Measurements from ENCODE around the gene HS6ST3. TPM values are rescaled to one million over a fixed set of nuclear protein-coding genes. Genes with fewer than 3 reads are reported as not detected.

Gene HS6ST3
- total and polyA plus RNA-seq, 8 donors: 0.65 to 3.4 (median 1.8) TPM

DNA sequence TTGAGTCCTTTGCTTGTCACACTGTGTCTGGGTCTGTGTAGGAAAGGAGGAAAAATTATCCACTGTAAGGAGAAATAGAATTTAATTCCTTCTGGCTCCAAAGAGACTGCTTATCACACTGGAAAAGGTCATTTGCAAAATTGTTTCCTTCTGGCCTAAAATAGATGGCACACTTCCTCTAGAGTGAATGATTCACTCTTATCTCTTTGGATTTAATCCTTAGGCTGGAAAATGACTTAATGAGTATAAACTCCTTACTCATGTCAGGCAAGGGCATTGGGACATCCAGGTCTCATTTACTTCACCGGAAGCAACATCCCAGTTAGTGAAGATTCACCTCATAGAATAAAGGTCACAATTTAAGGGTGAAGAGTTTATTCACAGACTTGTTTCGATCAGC is 610.8 kb downstream of the HS6ST3 start:
- Histone ChIP-seq H3K4me1 (no peaks in the 10 kb centered on the region), H3K27me3 (no peaks in the 10 kb centered on the region), H3K9me3 (no peaks in the 10 kb centered on the region), H3K36me3 (no peaks in the 10 kb centered on the region), H3K4me3 (no peak overlapping the region), H3K27ac (no peak overlapping the region)
- ATAC-seq (no peak), FAIRE-seq (no peak), DNase-seq (no peak)
- 76% methylated on average over 2 of the region's 2 CpGs for whole genome bisulfite sequencing, 2 donors
- no peak for TF ChIP-seq CTCF (IDR thresholded peaks at IDR 0.05)
- intact Hi-C loops (cut with DNase I): no loop called here

GRCh38 chr13:96707146-96707545 is 617.2 kb downstream of the HS6ST3 start:
- no peaks in the 10 kb centered on the region for H3K9me3 ChIP-seq
- DNase-seq (no peak), FAIRE-seq (no peak), ATAC-seq (no peak)
- TF ChIP-seq CTCF (IDR thresholded peaks at IDR 0.05): no peak
- H3K4me3 ChIP-seq: no peak overlapping the region
- H3K27me3 ChIP-seq: no peaks in the 10 kb centered on the region
- H3K4me1 ChIP-seq: no peaks in the 10 kb centered on the region
- no peaks in the 10 kb centered on the region for H3K36me3 ChIP-seq
- intact Hi-C loops (cut with DNase I): no loop called here
- H3K27ac ChIP-seq: no peak overlapping the region
- WGBS, 2 donors: 87 to 97% methylated on average over 3 of the region's 3 CpGs

DNA sequence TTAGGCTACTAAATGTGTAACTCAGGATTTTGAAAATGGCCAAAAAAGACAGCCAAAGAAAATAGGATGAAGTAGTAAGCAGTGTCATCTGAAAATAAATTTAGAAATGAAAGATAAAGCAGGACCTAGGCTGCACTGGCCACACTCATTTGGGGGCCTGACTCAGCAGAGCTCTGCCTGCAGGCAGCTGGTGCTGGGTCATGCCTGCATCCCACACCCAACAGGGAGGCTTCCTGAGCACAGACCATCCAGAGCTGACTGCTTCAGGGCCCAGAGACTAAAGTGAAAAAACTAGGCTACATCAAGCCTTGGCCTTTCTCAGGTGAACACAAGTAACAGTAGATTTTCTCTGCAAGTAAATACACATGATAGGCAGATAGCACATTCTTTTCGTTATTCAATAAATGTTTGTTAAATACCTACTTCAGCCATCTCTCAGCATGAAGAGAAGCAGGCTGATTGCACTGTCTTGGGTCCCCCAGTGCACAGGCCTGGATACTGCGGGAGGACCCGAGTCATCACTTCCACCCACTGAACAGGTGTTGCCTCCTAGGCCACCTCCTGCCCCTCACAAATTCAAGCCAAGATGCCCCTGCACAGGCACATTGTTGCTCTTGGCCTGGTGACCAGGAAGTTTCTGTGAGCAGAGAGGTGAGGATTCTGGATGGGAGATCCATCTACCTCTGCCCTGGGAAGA is 620.4 kb downstream of the HS6ST3 start:
- Histone ChIP-seq H3K9me3 (no peaks in the 10 kb centered on the region), H3K4me1 (no peaks in the 10 kb centered on the region), H3K27me3 (no peaks in the 10 kb centered on the region), H3K36me3 (no peaks in the 10 kb centered on the region), H3K27ac (no peak overlapping the region), H3K4me3 (no peak overlapping the region)
- ATAC-seq (no peak), FAIRE-seq (no peak), DNase-seq (no peak)
- intact Hi-C loops (cut with DNase I): no loop called here
- 87 to 95% methylated on average over 3 of the region's 3 CpGs for WGBS, 2 donors
- no peak for TF ChIP-seq CTCF (IDR thresholded peaks at IDR 0.05)

GRCh38 chr13:96720446-96720845 is 630.5 kb downstream of the HS6ST3 start:
- Histone ChIP-seq H3K4me3 (no peak overlapping the region), H3K4me1 (no peaks in the 10 kb centered on the region), H3K36me3 (no peaks in the 10 kb centered on the region), H3K9me3 (no peaks in the 10 kb centered on the region), H3K27me3 (no peaks in the 10 kb centered on the region), H3K27ac (no peak overlapping the region)
- no peak for ATAC-seq
- FAIRE-seq: no peak
- no peak for DNase-seq
- intact Hi-C loops (cut with DNase I): no loop called here
- 90 to 94% methylated on average over 4 of the region's 4 CpGs for WGBS, 2 donors
- TF ChIP-seq CTCF (IDR thresholded peaks at IDR 0.05): no peak

DNA sequence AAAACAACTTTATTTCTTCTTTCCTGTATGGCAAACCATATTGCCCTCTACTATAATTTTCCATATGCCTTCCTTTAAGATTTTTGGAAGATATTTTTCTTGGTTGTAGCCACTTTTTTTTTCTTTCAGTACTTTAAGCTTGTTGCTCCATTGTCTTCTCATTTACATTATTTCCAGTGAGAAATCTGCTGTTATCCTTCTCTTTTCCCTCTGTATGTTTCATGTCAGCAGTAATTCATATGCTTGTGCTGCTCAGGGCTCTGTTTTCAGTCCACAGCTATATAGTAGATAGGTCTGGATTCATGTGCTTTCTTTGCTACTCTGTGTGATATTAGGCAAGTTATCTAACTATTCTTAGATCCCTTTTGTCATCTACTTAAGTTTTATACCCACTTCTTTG is 636.7 kb downstream of the HS6ST3 start:
- TF ChIP-seq CTCF (IDR thresholded peaks at IDR 0.05): no peak
- H3K27me3 ChIP-seq: no peaks in the 10 kb centered on the region
- intact Hi-C loops (cut with DNase I): no loop called here
- H3K36me3 ChIP-seq: no peaks in the 10 kb centered on the region
- H3K4me1 ChIP-seq: no peaks in the 10 kb centered on the region
- no peak overlapping the region for H3K4me3 ChIP-seq
- H3K9me3 ChIP-seq: no peaks in the 10 kb centered on the region
- DNase-seq (no peak), FAIRE-seq (no peak), ATAC-seq (no peak)
- H3K27ac ChIP-seq: no peak overlapping the region
